HG02678 (cell line): ENCODE data around the gene S100A16.
A peak's percentile ranks its signal among the peaks of the same experiment; 100 is the strongest.
"Not testable (repeated sequence)": the region's sequence is repeated elsewhere in the genome, so short reads cannot be mapped to it uniquely, and the experiment has no call there.

Experiments used
- ATAC-seq: cut with Tn5 transposase; IDR thresholded peaks from one replicate; pipeline ENCODE4 v1.9.1; 2021; ENCODE audit warnings: mild to moderate bottlenecking, moderate library complexity; ENCODE audit not compliant: unreplicated experiment

The S100A16 gene

GRCh38 chr1:153588033-153588432, 24.9 kb downstream of the S100A16 start:
- ATAC-seq = not testable (repeated sequence)

DNA sequence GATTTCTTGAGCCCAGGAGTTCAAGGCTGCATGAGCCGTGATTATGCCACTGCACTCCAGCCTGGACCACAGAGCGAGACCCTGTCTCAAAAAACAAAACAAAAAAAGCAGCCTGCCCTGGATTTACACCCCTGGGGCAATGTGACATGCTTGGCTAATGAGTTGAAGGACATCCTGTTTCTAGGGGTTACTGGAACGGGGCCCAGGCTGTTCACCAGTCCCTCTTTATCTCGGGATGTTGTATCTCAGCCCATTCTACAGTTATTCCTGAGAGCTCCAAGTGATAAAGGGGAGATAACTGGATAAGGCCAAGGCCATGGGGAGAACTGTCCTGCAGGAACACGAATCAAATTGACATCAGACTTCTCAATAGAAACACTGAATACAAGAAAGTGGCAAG, 25.6 kb downstream of the S100A16 start:
- ATAC-seq = no peak

DNA sequence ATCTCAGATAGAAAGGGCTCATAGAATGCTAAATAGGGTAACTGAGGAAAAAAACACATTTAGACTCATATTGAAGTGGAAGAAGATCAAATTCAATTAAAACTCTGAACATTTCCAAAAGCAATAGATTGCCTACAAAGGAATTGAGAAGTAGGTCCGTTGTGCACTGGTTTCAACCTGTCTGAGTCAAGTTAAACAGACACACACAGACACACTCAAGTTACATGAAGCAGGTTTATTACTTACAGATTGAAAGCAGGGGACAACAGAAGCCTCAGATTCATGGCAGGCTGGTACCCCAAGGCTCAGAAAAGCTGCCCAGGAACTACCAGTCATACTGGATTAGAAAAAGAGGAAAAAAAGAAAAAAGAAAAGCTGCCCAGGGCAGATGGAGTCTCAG, 26.6 kb downstream of the S100A16 start:
- ATAC-seq = no peak

DNA sequence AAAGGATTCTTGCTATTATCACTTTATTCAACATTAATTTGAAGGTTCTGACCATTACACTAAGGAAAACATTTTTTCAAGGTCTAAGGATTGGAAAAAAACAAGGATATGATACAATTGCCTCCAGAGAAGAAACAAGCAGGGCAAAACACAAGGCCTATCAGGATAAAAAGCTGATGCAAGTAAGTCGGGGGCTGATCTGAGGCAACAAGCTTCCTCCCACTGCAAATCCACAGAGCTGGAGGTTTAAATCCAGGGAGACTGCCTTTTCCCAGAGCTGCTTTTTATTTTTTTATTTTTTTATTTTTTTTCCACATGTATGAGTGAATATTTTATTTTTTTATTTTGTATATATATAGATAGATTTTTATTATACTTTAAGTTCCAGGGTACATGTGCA, 27.9 kb downstream of the S100A16 start:
- no peak for ATAC-seq

DNA sequence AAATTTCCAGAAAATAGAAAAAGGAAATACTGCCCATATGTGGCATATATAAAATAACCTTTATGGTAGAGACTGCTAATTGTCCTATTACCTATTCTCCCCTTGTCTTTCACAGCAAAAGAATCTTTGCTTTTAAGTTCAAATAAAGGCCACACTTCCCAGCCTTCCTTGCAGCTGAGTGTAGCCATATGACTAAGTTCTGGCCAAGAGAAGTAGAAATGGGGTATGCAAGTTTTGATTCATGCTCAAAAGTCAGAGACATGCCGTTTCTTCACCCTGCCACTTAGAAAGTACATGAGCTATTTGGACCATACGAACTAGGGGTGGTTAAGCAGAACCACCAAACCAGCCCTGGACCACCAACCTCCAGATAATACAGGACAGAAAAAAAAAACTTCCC, 29.0 kb downstream of the S100A16 start:
- no peak for ATAC-seq

DNA sequence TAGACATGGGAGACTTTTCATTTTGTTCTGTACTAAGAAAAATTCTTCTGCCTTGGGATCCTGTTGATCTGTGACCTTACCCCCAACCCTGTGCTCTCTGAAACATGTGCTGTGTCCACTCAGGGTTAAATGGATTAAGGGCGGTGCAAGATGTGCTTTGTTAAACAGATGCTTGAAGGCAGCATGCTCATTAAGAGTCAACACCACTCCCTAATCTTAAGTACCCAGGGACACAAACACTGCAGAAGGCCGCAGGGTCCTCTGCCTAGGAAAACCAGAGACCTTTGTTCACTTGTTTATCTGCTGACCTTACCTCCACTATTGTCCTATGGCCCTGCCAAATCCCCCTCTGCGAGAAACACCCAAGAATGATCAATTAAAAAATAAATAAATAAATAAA, 29.4 kb downstream of the S100A16 start:
- not testable (repeated sequence) for ATAC-seq

DNA sequence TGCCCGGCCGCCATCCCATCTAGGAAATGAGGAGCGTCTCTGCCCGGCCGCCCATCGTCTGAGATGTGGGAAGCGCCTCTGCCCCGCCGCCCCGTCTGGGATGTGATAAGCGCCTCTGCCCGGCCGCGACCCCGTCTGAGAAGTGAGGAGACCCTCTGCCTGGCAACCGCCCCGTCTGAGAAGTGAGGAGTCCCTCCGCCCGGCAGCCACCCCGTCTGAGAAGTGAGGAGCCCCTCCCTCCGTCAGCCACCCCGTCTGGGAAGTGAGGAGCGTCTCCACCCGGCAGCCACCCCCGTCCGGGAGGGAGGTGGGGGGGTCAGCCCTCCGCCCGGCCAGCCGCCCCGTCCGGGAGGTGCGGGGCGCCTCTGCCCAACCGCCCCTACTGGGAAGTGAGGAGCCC, 30.1 kb downstream of the S100A16 start:
- ATAC-seq = not testable (repeated sequence)

DNA sequence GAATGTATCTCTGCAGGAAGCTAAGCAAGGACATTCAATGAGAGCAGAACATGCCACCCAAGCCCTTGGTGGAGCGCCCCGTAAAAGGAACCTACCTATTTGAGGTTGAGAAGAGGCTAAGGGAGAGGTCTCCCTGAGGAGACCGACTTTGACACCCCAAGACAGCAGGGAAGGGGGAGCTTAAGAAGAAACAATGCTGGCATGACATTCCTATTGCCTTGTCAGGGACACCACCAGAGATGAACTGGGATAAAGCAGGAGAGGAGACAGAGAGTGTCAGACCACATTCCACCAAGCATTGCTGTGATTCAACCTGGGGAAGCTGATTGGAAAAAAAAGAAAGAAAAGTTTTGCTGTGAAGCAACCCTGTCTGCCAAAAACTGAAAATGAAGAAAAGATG, 34.0 kb downstream of the S100A16 start:
- no peak for ATAC-seq

- ATAC-seq = no peak
Measured at GRCh38 chr1:153578490-153578889, 34.4 kb downstream of the S100A16 start.

GRCh38 chr1:153577624-153578051, 35.3 kb downstream of the S100A16 start:
- no peak for ATAC-seq

- ATAC-seq = no peak
Measured at GRCh38 chr1:153577138-153577537, 35.8 kb downstream of the S100A16 start.

GRCh38 chr1:153575497-153575896, 37.4 kb downstream of the S100A16 start:
- ATAC-seq = not testable (repeated sequence)

- ATAC-seq = not testable (repeated sequence)
Measured at GRCh38 chr1:153575081-153575491, 37.9 kb downstream of the S100A16 start.

- ATAC-seq = no peak
Measured at GRCh38 chr1:153573351-153573750, 39.6 kb downstream of the S100A16 start.

- ATAC-seq = no peak
Measured at GRCh38 chr1:153572569-153573015, 40.3 kb downstream of the S100A16 start.

- ATAC-seq = no peak
Measured at GRCh38 chr1:153571706-153572105, 41.2 kb downstream of the S100A16 start.

- ATAC-seq = no peak
Measured at GRCh38 chr1:153570874-153571273, 42.1 kb downstream of the S100A16 start.

DNA sequence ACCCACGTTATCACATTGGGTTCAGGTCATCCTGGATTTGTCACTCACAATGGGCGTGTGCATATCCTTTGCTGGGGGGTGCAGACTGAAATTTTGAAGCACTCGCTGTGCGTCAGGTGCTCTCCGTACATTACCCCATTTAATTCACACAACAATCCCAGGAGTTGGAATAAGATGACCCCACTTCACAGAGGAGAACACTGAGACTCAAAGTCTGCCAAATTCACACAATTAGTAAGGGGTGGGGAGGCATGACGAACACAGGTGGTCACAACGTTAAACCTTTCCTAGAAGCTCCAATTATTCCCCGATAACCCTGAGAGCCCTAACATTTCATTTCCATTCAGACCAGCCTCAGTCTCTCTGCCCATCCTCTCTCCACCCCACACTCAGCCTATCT, 43.5 kb downstream of the S100A16 start:
- no peak for ATAC-seq

- ATAC-seq = no peak
Measured at GRCh38 chr1:153568367-153569099, 44.4 kb downstream of the S100A16 start.

- ATAC-seq = no peak
Measured at GRCh38 chr1:153567621-153568366, 45.1 kb downstream of the S100A16 start.

DNA sequence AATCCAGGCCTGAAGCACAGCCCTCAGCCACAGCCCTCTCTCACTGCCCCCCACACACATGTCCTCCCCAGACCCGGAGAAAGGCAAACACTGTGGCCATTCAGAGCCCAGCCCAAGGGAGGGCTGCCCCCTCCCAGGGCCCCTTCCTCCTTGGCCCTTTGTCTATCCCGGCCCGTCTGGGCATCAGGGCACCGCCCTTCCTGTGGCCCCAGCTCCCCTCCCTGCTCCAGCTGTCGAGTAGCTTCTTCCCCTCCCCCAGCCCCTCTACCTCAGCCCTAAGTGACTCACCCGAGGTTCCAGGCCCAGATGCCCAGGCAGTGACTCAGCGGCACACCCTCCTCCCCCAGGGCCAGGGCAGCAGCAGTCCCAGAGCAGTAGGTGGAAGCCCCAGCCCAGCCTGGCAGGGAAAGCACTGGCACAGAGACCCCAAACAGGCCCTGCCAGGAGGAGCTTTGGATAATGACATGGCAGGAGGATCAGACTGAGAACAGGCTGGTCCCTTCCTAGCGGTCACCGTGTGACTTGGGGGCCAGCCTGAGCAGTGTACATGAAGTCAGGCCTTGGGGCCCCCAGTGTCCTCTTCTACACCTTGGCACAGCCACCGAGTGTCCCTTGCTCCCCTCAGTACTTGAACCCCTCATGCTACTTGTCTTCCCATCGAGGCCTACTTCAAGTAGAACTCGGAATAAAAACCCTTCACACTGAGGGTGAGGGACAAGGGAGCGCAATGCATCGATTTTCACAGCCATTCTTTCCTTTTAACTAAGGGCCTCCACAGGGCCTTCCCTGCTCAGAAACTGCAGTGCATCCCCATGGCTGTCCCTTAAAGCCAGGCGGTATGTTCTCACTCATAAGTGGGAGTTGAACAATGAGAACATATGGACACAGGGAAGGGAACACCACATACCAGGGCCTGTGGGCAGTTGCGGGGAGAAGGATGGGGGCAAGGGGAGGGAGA, 46.2 kb downstream of the S100A16 start:
- ATAC-seq = peak; percentile 37
